HUES64 (cell line): ENCODE measurements around the gene SLC35F6.

Experiments
- H3K27ac ChIP-seq: 2 replicates; pipeline ENCODE4 v1.7.0; 2013; ENCODE audit warnings: low read depth, low read length, inconsistent platforms
- H3K27me3 ChIP-seq: 2 replicates; pipeline ENCODE4 v1.6.1; 2013; ENCODE audit warnings: mild to moderate bottlenecking, low read length; ENCODE audit not compliant: insufficient read depth
- H3K36me3 ChIP-seq: 2 replicates; pipeline ENCODE4 v1.6.1; 2013; ENCODE audit warnings: mild to moderate bottlenecking, low read length; ENCODE audit not compliant: insufficient read depth
- H3K4me1 ChIP-seq: 2 replicates; pipeline ENCODE4 v1.6.1; 2013; ENCODE audit warnings: mild to moderate bottlenecking, low read length, moderate library complexity; ENCODE audit not compliant: insufficient read depth
- H3K4me3 ChIP-seq: 2 replicates; pipeline ENCODE4 v1.5.1; 2013; ENCODE audit warnings: mild to moderate bottlenecking, low read length, moderate library complexity
- H3K9ac ChIP-seq: 2 replicates; pipeline ENCODE4 v1.6.1; 2013; ENCODE audit warnings: mild to moderate bottlenecking, low read depth, low read length
- H3K9me3 ChIP-seq: 2 replicates; pipeline ENCODE4 v1.6.1; 2013; ENCODE audit warnings: low read depth, low read length; ENCODE audit not compliant: insufficient read depth
- WGBS: fragments of 150-250, 120-280 bp; methylation state at CpG from one replicate; pipeline ENCODE4 v1.1.7; 2013; ENCODE audit warnings: missing lambda C conversion rate; 5-methylcytosine and 5-hydroxymethylcytosine counted together

The SLC35F6 gene

DNA sequence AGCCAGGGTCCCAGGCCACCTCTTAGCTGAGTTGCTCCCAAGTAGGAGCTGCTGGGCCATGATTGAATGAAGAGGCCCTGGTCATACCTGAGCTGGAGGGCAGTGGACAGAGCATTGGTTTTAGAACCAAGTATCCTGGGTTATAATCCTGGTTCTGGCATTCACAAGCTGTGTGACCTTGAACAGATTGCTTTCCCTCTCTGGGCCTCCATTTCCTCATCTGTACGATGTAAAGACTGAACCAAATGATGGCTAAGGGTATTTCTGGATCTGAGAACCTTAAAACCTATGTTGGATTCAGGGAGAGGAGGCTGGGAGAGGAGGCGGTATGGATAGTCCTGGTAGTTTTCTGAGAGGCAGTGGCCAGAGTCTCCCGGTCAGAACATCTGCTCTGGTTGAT lies 40.6 kb upstream of the SLC35F6 start:
- no peaks in the 10 kb centered on the region for H3K36me3 ChIP-seq
- 96% methylated on average over 3 of the region's 3 CpGs for WGBS
- no peak overlapping the region for H3K9ac ChIP-seq
- H3K9me3 ChIP-seq: no peaks in the 10 kb centered on the region
- no peak overlapping the region for H3K27ac ChIP-seq
- H3K27me3 ChIP-seq: no peaks in the 10 kb centered on the region
- H3K4me3 ChIP-seq: no peak overlapping the region
- peaks cover 6% of the 10 kb centered on the region for H3K4me1 ChIP-seq

GRCh38 chr2:26723991-26724750 lies 39.9 kb upstream of the SLC35F6 start:
- Histone ChIP-seq H3K4me1 (peaks cover 6% of the 10 kb centered on the region), H3K9me3 (no peaks in the 10 kb centered on the region), H3K27me3 (no peaks in the 10 kb centered on the region), H3K27ac (no peak overlapping the region), H3K4me3 (no peak overlapping the region), H3K36me3 (no peaks in the 10 kb centered on the region), H3K9ac (no peak overlapping the region)
- 92% methylated on average over 14 of the region's 14 CpGs for WGBS

DNA sequence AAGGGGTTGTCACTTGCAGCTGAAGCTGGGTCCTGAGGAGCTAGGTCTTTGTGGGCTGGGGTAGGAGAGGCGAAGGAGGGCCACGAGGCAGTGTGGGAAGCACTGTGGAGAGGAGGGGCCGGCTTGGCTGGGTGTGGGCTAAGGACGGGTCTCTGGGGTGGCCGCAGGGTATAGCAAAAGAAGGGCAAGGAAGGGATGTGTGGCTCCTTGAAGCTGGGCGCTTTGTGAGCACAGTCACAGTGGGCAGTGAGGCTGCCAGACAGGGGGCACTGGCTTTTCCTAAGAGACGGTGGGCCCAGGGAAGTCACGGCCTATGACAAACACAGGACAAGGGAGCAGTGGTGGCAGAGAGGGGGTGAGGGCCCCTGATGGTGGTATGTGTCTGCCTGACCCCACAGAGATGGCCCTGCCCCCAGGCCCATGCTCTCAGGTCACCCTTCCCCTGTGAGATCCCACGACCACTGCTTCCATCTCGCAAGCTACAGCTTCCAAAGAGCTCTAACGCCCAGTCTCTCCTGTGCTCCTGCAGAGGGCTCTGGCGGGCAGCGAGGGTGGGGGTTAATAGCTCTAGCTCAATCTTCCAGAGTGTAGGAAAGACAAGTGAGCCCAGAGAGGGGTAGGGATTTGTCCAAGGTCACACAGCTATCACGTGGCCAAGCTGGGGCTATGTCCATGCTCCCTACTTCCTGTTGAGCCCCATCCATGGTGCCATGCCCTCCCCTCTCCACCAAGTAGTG lies 39.1 kb upstream of the SLC35F6 start:
- Histone ChIP-seq H3K9me3 (no peaks in the 10 kb centered on the region), H3K27me3 (no peaks in the 10 kb centered on the region), H3K36me3 (no peaks in the 10 kb centered on the region), H3K4me1 (peaks cover 6% of the 10 kb centered on the region), H3K9ac (no peak overlapping the region), H3K27ac (no peak overlapping the region), H3K4me3 (no peak overlapping the region)
- 85% methylated on average over 14 of the region's 14 CpGs for WGBS

- Histone ChIP-seq H3K27ac (no peak overlapping the region), H3K9me3 (no peaks in the 10 kb centered on the region)
Observed at GRCh38 chr2:26725521-26725820, 38.6 kb upstream of the SLC35F6 start.

DNA sequence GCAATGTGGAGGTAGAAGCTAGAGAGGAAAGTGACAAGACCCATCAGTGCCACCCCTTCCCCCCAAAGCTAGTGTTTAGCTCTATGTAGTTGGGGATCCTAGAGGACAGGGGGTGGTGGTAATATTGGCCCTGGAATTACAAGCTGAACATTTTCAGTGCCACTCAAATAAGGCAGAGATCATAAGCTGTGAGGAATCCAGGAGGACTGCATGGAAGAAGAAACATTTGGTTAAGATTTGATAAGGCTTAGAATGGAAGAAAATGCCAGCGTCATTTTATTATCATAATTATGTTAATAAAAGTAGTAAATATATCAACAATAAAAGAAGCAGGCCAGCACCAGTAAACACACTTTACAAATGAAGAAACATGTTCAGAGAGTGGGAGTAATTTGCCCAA lies 37.9 kb upstream of the SLC35F6 start:
- Histone ChIP-seq H3K36me3 (no peaks in the 10 kb centered on the region), H3K27me3 (no peaks in the 10 kb centered on the region), H3K27ac (no peak overlapping the region), H3K9me3 (no peaks in the 10 kb centered on the region), H3K4me1 (no peaks in the 10 kb centered on the region), H3K9ac (no peak overlapping the region), H3K4me3 (no peak overlapping the region)
- WGBS: no CpG with 5 or more reads among the region's 1 CpG

More at GRCh38 chr2:26725521-26725820, 38.6 kb upstream of the SLC35F6 start:
- Histone ChIP-seq H3K4me3 (no peak overlapping the region), H3K27me3 (no peaks in the 10 kb centered on the region), H3K4me1 (peaks cover 6% of the 10 kb centered on the region), H3K36me3 (no peaks in the 10 kb centered on the region), H3K9ac (no peak overlapping the region)
- WGBS: 92% methylated on average over 7 of the region's 7 CpGs

DNA sequence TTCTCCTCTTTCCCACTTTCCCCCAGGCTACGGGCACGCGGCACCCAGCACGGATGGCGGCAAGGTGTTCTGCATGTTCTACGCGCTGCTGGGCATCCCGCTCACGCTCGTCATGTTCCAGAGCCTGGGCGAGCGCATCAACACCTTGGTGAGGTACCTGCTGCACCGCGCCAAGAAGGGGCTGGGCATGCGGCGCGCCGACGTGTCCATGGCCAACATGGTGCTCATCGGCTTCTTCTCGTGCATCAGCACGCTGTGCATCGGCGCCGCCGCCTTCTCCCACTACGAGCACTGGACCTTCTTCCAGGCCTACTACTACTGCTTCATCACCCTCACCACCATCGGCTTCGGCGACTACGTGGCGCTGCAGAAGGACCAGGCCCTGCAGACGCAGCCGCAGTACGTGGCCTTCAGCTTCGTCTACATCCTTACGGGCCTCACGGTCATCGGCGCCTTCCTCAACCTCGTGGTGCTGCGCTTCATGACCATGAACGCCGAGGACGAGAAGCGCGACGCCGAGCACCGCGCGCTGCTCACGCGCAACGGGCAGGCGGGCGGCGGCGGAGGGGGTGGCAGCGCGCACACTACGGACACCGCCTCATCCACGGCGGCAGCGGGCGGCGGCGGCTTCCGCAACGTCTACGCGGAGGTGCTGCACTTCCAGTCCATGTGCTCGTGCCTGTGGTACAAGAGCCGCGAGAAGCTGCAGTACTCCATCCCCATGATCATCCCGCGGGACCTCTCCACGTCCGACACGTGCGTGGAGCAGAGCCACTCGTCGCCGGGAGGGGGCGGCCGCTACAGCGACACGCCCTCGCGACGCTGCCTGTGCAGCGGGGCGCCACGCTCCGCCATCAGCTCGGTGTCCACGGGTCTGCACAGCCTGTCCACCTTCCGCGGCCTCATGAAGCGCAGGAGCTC lies 36.2 kb upstream of the SLC35F6 start:
- no peaks in the 10 kb centered on the region for H3K4me1 ChIP-seq
- no peaks in the 10 kb centered on the region for H3K27me3 ChIP-seq
- H3K4me3 ChIP-seq: no peak overlapping the region
- H3K9me3 ChIP-seq: no peaks in the 10 kb centered on the region
- 96% methylated on average over 101 of the region's 101 CpGs for WGBS
- H3K9ac ChIP-seq: no peak overlapping the region
- no peaks in the 10 kb centered on the region for H3K36me3 ChIP-seq
- H3K27ac ChIP-seq: no peak overlapping the region

DNA sequence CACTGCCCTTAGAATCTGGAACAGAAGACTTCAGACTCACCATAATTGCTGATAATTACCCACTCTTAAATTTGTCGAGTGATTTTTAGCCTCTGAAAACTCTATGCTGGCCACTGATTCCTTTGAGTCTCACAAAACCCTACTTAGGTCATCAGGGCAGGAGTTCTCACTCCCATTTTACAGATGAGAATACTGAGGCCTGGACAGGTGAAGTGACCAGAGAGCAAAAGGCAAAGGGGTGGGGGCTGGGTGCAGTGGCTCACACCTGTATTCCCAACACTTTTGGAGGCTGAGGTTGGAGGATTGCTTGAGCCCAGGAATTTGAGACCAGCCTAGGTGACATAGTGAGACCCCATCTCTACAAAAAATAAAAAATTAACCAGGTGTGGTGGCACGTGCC lies 34.8 kb upstream of the SLC35F6 start:
- 90% methylated on average over 2 of the region's 2 CpGs for WGBS
- Histone ChIP-seq H3K27ac (no peak overlapping the region), H3K36me3 (no peaks in the 10 kb centered on the region), H3K4me1 (no peaks in the 10 kb centered on the region), H3K9ac (no peak overlapping the region), H3K27me3 (no peaks in the 10 kb centered on the region), H3K4me3 (no peak overlapping the region), H3K9me3 (no peaks in the 10 kb centered on the region)

- no peaks in the 10 kb centered on the region for H3K36me3 ChIP-seq
- H3K4me3 ChIP-seq: no peak overlapping the region
- no peak overlapping the region for H3K27ac ChIP-seq
- WGBS: 85% methylated on average over 19 of the region's 19 CpGs
- no peak overlapping the region for H3K9ac ChIP-seq
- no peaks in the 10 kb centered on the region for H3K4me1 ChIP-seq
- H3K27me3 ChIP-seq: no peaks in the 10 kb centered on the region
- no peaks in the 10 kb centered on the region for H3K9me3 ChIP-seq
Observed at GRCh38 chr2:26730549-26731344, 33.3 kb upstream of the SLC35F6 start.

GRCh38 chr2:26731714-26732113 lies 32.4 kb upstream of the SLC35F6 start:
- no peak overlapping the region for H3K4me3 ChIP-seq
- H3K9me3 ChIP-seq: no peaks in the 10 kb centered on the region
- H3K4me1 ChIP-seq: no peaks in the 10 kb centered on the region
- H3K36me3 ChIP-seq: no peaks in the 10 kb centered on the region
- no peaks in the 10 kb centered on the region for H3K27me3 ChIP-seq
- no peak overlapping the region for H3K27ac ChIP-seq
- 92% methylated on average over 4 of the region's 4 CpGs for WGBS
- no peak overlapping the region for H3K9ac ChIP-seq

DNA sequence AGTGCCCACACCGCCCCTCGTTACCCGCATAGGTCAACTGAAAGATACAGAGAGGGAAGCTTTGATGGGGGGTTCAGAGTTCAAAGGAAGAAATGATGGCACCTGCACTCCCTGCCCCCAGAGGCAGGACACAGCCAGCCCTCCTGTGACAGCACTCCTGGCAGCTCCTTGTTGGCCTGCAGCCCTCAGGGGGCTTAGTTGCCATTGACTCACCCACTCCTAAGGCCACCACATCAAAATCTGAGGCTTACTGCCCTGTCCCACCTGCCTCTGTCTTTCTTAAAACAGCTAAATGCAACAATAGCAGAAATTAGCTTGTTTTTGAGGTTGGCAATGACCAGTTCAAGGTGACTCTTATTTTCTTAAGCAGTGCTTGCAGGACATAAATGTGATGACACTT lies 31.6 kb upstream of the SLC35F6 start:
- WGBS: 97% methylated on average over 3 of the region's 3 CpGs

More for the DNA sequence above, 31.6 kb upstream of the SLC35F6 start:
- Histone ChIP-seq H3K4me1 (no peaks in the 10 kb centered on the region), H3K36me3 (no peaks in the 10 kb centered on the region), H3K27ac (no peak overlapping the region), H3K4me3 (no peak overlapping the region), H3K9me3 (no peaks in the 10 kb centered on the region), H3K27me3 (no peaks in the 10 kb centered on the region), H3K9ac (no peak overlapping the region)
